ENCODE measurements around the gene POU6F1. TPM values are rescaled to one million over a fixed set of nuclear protein-coding genes. Genes with fewer than 3 reads are reported as not detected.
A peak's percentile ranks its signal among the peaks of the same experiment; 100 is the strongest.

Gene POU6F1
- total and polyA plus RNA-seq, 2 experiments from 2014 or later: 1.8 to 3.0 TPM

DNA sequence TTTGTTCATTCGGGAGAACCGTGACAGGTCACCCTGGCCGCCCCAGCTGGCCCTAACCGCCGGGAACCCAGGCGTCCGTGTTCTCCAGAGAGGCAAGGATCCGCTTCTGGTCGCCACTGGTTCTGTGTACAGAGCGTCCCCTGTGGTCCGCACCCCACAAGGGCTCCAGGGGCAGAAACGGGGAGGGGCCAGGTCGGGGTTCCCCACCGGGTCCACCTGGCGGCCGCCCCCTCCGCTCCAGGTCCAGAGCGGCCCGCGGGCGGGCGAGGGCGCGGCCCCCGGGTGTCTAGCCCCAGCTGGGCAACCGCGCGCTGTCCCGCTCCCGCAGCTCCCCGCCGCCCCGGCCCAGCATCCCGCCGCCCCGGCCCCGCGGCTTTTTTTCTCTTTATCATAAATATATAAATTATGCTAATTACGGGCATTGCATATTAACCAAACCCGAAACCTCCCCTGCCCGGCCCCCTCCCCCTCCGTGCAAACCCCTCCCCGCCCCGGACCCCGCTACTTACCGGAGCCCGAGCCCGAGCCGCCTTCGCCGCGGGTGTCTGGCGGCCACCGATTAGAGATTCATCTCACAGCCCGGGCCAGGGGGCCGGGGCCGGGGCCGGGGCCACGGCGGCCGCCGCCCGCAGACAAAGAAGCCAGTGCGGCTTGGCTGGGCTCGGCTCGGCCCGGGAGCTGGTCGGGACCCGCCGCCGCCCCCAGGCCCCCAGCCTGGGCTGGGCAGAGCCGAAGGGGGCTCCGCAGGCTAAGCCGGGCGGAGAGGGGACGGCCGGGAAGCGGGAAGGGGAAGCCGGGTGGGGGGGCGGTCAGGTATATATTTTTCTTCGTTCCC is 512 bp downstream of the POU6F1 start:
- peak overlapping the region; percentile 92 for H3K4me3 ChIP-seq
- peak; percentile 64 for DNase-seq
- H3F3A ChIP-seq (ENCODE audit: insufficient read depth): peaks cover 8% of the 10 kb centered on the region
- H3K9me3 ChIP-seq (ENCODE audit: low read depth): no peaks in the 10 kb centered on the region
- peak overlapping the region; percentile 99 for H2AFZ ChIP-seq
- H3K27ac ChIP-seq: no peak overlapping the region
- no peaks in the 10 kb centered on the region for H3K36me3 ChIP-seq (ENCODE audit: low read depth)
- no peaks in the 10 kb centered on the region for H3K79me2 ChIP-seq (ENCODE audit: insufficient read depth)
- no peaks in the 10 kb centered on the region for H3K27me3 ChIP-seq (replicated peaks; ENCODE audit: insufficient read depth)
- H3K9ac ChIP-seq: peak overlapping the region; percentile 89
- H3K4me1 ChIP-seq (ENCODE audit: insufficient read depth): 0 out of 2 replicates have a peak, but pooled peaks cover 5% of the 10 kb centered on the region
- no peaks in the 10 kb centered on the region for H3K9me2 ChIP-seq (ENCODE audit: insufficient read depth)
- 1 to 3% methylated on average over 16 to 77 of the region's 81 CpGs for WGBS, 2 experiments (ENCODE audit: low coverage in 1 of 2, low lambda C conversion rate in 2 of 2, missing lambda C conversion rate in 2 of 2)
- in situ Hi-C loops (cut with MboI): no loop called here
- H4K20me1 ChIP-seq (ENCODE audit: insufficient read depth): no peaks in the 10 kb centered on the region
- H3K4me2 ChIP-seq (ENCODE audit: unreplicated experiment): peak overlapping the region; percentile 92
- TF ChIP-seq EZH2 (IDR thresholded peaks at IDR 0.05; ENCODE audit: insufficient read depth, poor library complexity, severe bottlenecking) (no peak), EZH2phosphoT487 (IDR thresholded peaks at IDR 0.05; ENCODE audit: insufficient read depth, low read depth) (no peak)

DNA sequence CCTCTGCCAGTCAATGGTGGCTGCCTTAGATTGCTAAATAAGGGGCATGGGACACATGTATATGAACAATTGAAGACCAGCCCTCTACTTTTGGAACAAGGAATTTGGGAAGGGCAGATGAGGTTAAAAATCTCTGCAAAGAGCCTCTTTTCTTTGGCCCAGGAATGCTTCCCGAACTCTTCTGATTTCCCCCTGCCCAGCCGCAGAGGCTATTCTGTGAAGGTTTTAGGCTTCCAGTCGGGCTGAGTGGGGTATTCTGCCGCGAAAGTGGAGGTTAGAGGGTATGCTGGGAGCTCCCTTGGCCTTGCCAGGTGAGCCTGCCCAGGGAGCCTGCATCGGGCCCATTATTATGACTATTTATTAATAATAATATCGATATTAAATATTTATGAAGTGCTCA is 1.2 kb downstream of the POU6F1 start:
- 17% methylated on average over 7 of the region's 7 CpGs for WGBS, 2 experiments (ENCODE audit: low coverage in 1 of 2, low lambda C conversion rate in 2 of 2, missing lambda C conversion rate in 2 of 2)
- Histone ChIP-seq H3K4me3 (peak overlapping the region; percentile 92), H3F3A (ENCODE audit: insufficient read depth) (peaks cover 8% of the 10 kb centered on the region), H2AFZ (peak overlapping the region; percentile 99), H3K9me3 (ENCODE audit: low read depth) (no peaks in the 10 kb centered on the region), H3K79me2 (ENCODE audit: insufficient read depth) (no peaks in the 10 kb centered on the region), H3K4me1 (ENCODE audit: insufficient read depth) (0 out of 2 replicates have a peak, but pooled peaks cover 5% of the 10 kb centered on the region), H3K4me2 (ENCODE audit: unreplicated experiment) (peak overlapping the region; percentile 92), H3K9ac (peak overlapping the region; percentile 89), H3K27me3 (replicated peaks; ENCODE audit: insufficient read depth) (no peaks in the 10 kb centered on the region), H4K20me1 (ENCODE audit: insufficient read depth) (no peaks in the 10 kb centered on the region), H3K36me3 (ENCODE audit: low read depth) (no peaks in the 10 kb centered on the region), H3K9me2 (ENCODE audit: insufficient read depth) (no peaks in the 10 kb centered on the region), H3K27ac (no peak overlapping the region)
- TF ChIP-seq EZH2 (IDR thresholded peaks at IDR 0.05; ENCODE audit: insufficient read depth, poor library complexity, severe bottlenecking) (no peak), EZH2phosphoT487 (IDR thresholded peaks at IDR 0.05; ENCODE audit: insufficient read depth, low read depth) (no peak)
- in situ Hi-C loops (cut with MboI): no loop called here
- no peak for DNase-seq

DNA sequence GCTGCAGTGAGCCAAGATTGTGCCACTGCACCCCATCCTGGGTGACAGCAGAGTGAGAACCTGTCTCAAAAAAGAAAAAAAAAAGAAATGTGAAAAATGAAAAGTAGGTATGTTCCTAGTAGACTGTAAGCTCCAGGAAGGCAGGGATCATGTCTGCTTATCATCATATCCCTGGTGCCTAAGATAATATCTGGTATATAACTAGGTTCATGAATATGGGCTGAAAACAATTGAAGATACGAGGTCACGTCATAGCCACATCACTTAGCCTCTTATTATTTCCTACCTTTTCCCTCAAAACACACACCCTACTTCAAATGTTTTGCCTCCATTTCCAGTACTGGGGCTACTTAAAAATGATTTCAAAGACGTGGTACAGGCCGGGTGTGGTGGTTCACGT is 3.0 kb downstream of the POU6F1 start:
- DNase-seq: no peak

DNA sequence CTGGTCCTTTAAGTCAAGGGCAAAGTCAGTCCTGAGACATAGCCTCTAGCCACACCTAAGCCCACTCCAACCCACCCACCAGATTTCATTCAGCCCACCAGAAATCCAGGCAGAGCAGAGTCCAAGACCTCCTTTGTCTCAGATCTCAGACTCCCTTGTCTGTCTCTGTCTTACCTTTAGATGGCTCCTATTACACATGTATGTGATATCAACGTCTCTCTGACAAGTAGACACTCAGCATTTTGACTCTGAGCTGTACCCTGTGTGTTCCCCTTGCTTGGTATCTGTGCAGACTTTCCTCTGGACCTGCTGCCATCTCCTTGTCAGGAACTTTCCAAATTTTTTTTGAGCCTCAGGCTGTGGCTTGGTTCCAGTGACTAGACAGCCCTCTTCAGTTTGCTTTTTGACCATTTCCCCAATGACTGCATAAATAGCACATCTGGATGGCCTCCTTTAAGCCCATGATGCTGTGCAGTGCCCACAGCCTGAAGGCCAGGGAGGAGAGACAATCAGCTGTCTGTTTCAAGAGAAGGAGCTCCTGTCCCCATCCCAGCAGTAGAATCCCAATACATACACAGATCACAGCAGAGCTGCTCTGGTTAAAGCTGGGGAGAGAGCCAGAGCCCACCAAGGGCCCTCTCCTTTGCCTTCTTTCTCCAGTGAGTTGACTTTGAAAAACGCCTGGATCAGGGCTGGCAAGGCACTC is 7.0 kb downstream of the POU6F1 start:
- Histone ChIP-seq H3K27ac (no peak overlapping the region), H3K9me2 (ENCODE audit: insufficient read depth) (no peaks in the 10 kb centered on the region), H4K20me1 (ENCODE audit: insufficient read depth) (no peaks in the 10 kb centered on the region), H3K4me1 (ENCODE audit: insufficient read depth) (no peaks in the 10 kb centered on the region), H3K79me2 (ENCODE audit: insufficient read depth) (no peaks in the 10 kb centered on the region), H3K4me2 (ENCODE audit: unreplicated experiment) (no peak overlapping the region), H3K4me3 (no peak overlapping the region), H3K9ac (no peak overlapping the region), H3K36me3 (ENCODE audit: low read depth) (no peaks in the 10 kb centered on the region), H3K27me3 (replicated peaks; ENCODE audit: insufficient read depth) (no peaks in the 10 kb centered on the region), H2AFZ (no peak overlapping the region), H3F3A (ENCODE audit: insufficient read depth) (no peaks in the 10 kb centered on the region), H3K9me3 (ENCODE audit: low read depth) (no peaks in the 10 kb centered on the region)
- 60 to 73% methylated on average over 2 of the region's 2 CpGs for WGBS, 2 experiments (ENCODE audit: low coverage in 1 of 2, low lambda C conversion rate in 2 of 2, missing lambda C conversion rate in 2 of 2)
- in situ Hi-C loops (cut with MboI): no loop called here
- DNase-seq: no peak
- TF ChIP-seq EZH2phosphoT487 (IDR thresholded peaks at IDR 0.05; ENCODE audit: insufficient read depth, low read depth) (no peak), EZH2 (IDR thresholded peaks at IDR 0.05; ENCODE audit: insufficient read depth, poor library complexity, severe bottlenecking) (no peak)

More for the DNA sequence above, 3.0 kb downstream of the POU6F1 start:
- H3K4me1 ChIP-seq (ENCODE audit: insufficient read depth): 0 out of 2 replicates have a peak, but pooled peaks cover 5% of the 10 kb centered on the region
- no peaks in the 10 kb centered on the region for H3K9me3 ChIP-seq (ENCODE audit: low read depth)
- no peaks in the 10 kb centered on the region for H4K20me1 ChIP-seq (ENCODE audit: insufficient read depth)
- no peaks in the 10 kb centered on the region for H3K27me3 ChIP-seq (replicated peaks; ENCODE audit: insufficient read depth)
- no peak overlapping the region for H3K4me2 ChIP-seq (ENCODE audit: unreplicated experiment)
- H3K9me2 ChIP-seq (ENCODE audit: insufficient read depth): no peaks in the 10 kb centered on the region
- peaks cover 8% of the 10 kb centered on the region for H3F3A ChIP-seq (ENCODE audit: insufficient read depth)
- no peaks in the 10 kb centered on the region for H3K79me2 ChIP-seq (ENCODE audit: insufficient read depth)
- 91 to 95% methylated on average over 5 of the region's 5 CpGs for WGBS, 2 experiments (ENCODE audit: low coverage in 1 of 2, low lambda C conversion rate in 2 of 2, missing lambda C conversion rate in 2 of 2)
- H2AFZ ChIP-seq: no peak overlapping the region
- TF ChIP-seq EZH2 (IDR thresholded peaks at IDR 0.05; ENCODE audit: insufficient read depth, poor library complexity, severe bottlenecking) (no peak), EZH2phosphoT487 (IDR thresholded peaks at IDR 0.05; ENCODE audit: insufficient read depth, low read depth) (no peak)
- H3K4me3 ChIP-seq: no peak overlapping the region
- no peak overlapping the region for H3K9ac ChIP-seq
- in situ Hi-C loops (cut with MboI): no loop called here
- no peaks in the 10 kb centered on the region for H3K36me3 ChIP-seq (ENCODE audit: low read depth)
- H3K27ac ChIP-seq: no peak overlapping the region

Measured in GM23248 (cell line).